ENCODE data around the gene NKX2-1. TPM values are rescaled to one million over a fixed set of nuclear protein-coding genes. Genes with fewer than 3 reads are reported as not detected.
A peak's percentile ranks its signal among the peaks of the same experiment; 100 is the strongest.

Gene NKX2-1
- polyA plus RNA-seq, 5 donors: 116 to 157 (median 121) TPM

GRCh38 chr14:36520601-36521525 is 831 bp upstream of the NKX2-1 start:
- DNase-seq: peak in 1 of 2 donors; percentile 33

GRCh38 chr14:36518586-36519430 is 1.2 kb downstream of the NKX2-1 start:
- no peak for DNase-seq

- DNase-seq: no peak
Observed at GRCh38 chr14:36518031-36518585, 1.9 kb downstream of the NKX2-1 start.

- no peak for DNase-seq
Observed at GRCh38 chr14:36517242-36518030, 2.6 kb downstream of the NKX2-1 start.

- no peak for DNase-seq
Observed at GRCh38 chr14:36516719-36517241, 3.3 kb downstream of the NKX2-1 start.

GRCh38 chr14:36515896-36516718 is 3.9 kb downstream of the NKX2-1 start:
- DNase-seq: no peak

DNA sequence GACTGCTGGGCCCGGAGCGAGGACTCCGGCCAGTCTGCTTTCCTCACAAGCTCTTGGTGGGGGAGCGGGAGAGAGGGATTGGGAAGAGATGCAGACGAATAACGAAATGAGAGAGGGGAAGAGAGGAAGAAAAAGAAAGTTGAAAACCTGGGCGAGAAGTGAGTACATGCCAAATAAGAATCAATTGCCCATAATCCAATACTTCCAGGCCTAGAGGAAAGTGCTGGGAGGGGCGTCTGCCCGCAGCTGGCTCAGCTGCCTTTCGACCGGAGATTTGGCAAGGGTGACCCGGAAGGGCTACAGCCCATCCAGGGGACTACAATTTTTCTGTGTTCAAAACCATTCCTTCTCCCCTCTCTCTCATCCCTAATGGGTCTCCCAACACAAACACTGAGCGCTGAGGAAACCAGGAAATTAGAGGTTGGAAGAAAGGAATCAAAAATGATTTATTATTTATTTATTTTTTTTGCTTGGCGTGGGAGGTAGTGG is 4.9 kb downstream of the NKX2-1 start:
- no peak for DNase-seq

DNA sequence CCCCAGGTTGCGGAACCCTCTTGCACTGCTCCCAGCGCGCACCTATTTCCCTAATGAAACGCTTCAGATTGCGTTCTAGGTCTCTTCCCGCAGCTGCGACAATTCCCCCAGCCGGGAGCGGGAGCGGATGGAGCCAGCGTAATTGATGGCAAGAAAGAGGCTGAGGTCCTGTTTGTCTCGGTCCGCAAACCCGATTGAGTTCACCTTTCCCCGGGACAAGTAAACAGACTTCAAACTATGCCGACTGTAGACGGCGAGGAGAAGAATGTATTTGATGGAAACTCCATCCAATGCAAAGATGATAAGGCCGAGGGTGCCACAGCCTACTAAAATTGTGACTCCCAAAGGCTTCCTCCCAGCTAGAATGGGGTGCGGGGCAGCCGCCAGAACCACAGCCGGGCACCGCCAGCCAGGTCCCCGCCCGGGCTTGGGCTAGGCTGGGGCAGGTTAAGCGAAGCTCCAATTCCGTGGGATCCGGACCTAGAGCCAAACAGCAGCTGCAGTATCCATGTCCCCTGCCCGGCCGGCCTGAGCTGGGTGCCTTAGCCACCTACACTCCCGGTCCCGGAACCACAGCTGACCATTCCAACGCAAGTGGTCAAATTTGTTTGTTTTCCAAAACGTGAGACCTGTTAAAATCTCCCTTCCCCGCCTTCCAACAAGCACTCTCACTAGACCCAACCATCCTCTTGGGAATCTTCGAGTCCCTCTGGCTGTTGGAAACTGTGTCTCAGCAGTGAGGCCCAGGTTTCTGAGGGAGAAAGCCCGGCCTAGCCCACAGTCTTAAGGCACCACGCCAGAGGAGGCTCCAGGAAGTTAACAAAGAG is 5.5 kb downstream of the NKX2-1 start:
- DNase-seq: no peak

GRCh38 chr14:36513451-36514277 is 6.4 kb downstream of the NKX2-1 start:
- no peak for DNase-seq

DNA sequence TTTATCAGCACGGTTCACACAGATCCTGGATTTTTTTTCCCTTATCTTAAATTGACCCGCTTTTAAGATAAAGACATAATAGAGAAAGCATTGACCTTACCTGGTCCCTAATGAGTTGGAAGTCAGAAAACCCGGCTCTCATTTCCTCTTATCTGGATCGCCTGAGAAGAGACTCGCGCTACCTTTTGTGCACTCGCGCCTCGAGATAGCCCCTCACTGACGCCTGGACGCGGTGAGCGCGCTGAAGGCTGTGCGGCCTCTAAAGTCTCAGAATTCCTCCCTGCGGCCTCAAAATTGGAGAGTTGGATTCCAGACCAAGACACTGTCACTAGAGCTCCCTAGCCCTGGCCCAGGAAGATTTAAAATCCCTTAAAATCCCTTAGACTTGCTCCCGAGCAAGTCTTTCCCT is 7.0 kb downstream of the NKX2-1 start:
- DNase-seq: no peak

- DNase-seq: no peak
Observed at GRCh38 chr14:36512585-36513003, 7.4 kb downstream of the NKX2-1 start.

DNA sequence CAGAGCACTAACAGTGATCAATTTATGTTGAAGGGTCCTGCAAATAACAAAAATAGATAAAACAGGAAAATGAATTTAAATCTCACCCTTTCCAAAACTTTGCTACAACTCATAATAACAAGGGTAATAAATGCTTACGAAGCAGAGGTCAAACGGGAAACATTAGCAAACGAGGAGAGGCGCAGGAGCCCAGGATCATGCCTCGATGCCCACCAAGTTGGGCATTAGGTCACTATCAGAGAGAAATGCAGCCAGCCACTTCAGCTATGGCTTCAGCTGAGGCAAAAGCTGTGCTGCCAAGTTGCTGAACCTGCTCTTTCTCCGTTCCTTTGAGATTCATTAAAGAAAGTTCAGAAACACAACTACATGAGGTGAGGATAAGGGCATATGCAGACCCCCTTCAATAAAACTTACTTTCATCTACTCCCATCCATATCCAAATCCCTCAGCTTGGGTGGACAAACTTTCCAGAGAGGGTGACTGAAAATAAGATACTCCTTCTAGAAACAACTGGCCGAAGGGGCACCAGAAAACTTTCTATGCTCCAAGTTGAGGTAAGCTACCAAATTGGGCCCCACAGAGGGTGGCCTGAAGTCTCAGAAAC is 7.9 kb downstream of the NKX2-1 start:
- no peak for DNase-seq

GRCh38 chr14:36510874-36511273 is 9.2 kb downstream of the NKX2-1 start:
- DNase-seq: no peak

- no peak for DNase-seq
Observed at GRCh38 chr14:36510078-36510799, 9.8 kb downstream of the NKX2-1 start.

GRCh38 chr14:36509069-36509917 is 10.7 kb downstream of the NKX2-1 start:
- DNase-seq: no peak

DNA sequence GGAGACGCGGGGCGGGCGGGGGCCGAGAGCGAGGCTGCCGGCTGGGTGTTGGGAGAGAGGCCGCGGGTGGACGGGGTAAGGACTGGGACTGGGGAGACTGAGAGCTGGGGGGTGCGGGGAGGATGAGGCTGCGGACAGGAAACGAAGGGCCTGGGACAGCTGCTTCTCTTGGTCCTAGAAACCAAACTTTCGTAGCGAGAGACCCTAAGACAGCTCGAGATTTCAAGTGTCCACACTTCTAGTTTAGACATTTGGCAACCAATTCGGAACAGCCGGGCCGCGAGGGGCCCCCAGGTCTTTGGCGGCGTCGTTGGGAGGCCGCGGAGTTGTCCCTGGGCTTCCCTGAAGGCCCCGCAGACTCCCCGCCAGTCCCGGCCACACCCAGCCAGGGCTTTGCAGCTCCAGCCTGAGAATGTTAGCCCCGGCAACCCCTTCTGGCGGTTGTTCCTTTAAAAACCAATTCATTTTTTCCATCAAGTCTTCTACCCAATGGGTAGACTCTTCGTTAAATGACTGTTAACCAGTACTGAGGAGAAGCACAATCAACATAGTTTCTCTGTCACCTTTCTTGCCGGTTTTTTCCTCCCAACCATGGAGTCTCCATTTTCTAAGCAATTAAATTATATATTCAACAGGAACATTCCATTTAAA is 11.5 kb downstream of the NKX2-1 start:
- no peak for DNase-seq
